ENCODE data around the gene BTD. TPM values are rescaled to one million over a fixed set of nuclear protein-coding genes. Genes with fewer than 3 reads are reported as not detected.

Gene BTD
- total RNA-seq, 2 donors from 2014 or later = 18.0 to 29.3 TPM

- Histone ChIP-seq H3K4me1 (no peaks in the 10 kb centered on the region), H3K9ac (ENCODE audit: low read depth in 2 of 2, low read length in 2 of 2) (no peak overlapping the region), H3K27ac (no peak overlapping the region)
Measured at GRCh38 chr3:15634671-15635070, 33.1 kb downstream of the BTD start.

DNA sequence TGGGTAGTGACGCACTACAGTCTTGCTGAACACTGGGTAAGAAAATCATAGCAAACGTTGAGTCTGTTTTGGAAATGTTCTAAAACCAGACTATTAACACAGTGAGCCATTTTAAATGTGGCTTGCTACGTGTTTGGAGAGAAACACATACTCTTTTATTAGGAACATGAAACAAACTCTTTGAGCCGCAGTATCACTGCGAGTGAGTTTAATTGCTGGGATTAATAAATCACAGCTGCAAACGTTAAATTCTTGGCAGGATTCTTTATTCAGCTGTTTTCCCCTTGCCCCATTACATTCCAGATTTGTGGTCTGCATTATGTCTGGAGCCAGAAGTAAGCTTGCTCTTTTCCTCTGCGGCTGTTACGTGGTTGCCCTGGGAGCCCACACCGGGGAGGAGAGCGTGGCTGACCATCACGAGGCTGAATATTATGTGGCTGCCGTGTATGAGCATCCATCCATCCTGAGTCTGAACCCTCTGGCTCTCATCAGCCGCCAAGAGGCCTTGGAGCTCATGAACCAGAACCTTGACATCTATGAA lies 33.6 kb downstream of the BTD start:
- H3K9me3 ChIP-seq = no peaks in the 10 kb centered on the region
- no peak overlapping the region for H3K4me3 ChIP-seq
- TF ChIP-seq CTCF (IDR thresholded peaks at IDR 0.05) = no peak
- no peaks in the 10 kb centered on the region for H3K4me1 ChIP-seq
- intact Hi-C loops (cut with DNase I) = loop anchor here (10.0 kb wide), 1 partner anchor 610 kb away; no protein-coding TSS in a partner anchor
- peak overlapping the region; percentile 10 for H3K27ac ChIP-seq
- H3K9ac ChIP-seq (ENCODE audit: low read depth in 2 of 2, low read length in 2 of 2) = no peak overlapping the region
- H3K36me3 ChIP-seq = no peaks in the 10 kb centered on the region
- no peaks in the 10 kb centered on the region for H3K27me3 ChIP-seq
- no peak for DNase-seq

More at GRCh38 chr3:15634671-15635070, 33.1 kb downstream of the BTD start:
- Histone ChIP-seq H3K27me3 (no peaks in the 10 kb centered on the region), H3K36me3 (no peaks in the 10 kb centered on the region), H3K4me3 (no peak overlapping the region), H3K9me3 (no peaks in the 10 kb centered on the region)
- intact Hi-C loops (cut with DNase I) = loop anchor here (5.0 to 10.0 kb wide), 2 partner anchors 173 to 610 kb away; no protein-coding TSS in a partner anchor
- TF ChIP-seq CTCF (IDR thresholded peaks at IDR 0.05) = no peak
- DNase-seq = no peak

DNA sequence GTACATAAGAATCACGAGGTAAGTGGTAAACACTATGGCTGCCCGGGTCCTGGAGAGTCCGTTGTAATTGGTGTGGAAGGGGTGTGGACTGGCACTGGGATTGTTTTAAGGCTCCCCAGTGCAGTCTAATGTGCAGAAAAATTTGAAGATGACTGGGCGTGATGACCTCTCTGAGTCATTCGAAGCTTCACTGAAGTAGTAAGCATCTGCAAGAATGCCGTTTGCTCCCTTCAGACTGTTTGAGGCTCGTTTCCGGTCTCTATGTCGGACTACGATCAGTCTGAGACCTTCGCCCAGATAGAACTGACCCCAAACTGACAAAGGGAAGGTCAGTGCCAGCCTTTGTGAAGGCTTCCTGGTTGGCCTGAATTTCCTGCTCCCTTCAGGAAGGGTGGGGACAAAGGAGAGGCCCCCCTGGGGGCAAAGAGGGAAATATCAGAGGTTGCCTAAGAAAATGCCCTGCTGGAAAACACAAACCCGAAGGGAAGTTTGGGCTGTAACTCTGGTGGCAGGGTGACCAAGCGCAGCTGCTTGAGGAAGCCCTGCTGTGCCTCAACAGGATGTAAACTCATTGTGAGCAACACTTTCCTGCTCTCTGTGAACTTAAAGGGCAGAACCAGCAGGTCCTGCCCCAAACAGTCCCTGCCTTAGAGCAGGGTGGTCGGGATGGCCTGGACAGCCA lies 34.6 kb downstream of the BTD start:
- Histone ChIP-seq H3K27ac (peak overlapping the region; percentile 10), H3K4me3 (no peak overlapping the region), H3K36me3 (no peaks in the 10 kb centered on the region), H3K4me1 (no peaks in the 10 kb centered on the region), H3K9ac (ENCODE audit: low read depth in 2 of 2, low read length in 2 of 2) (no peak overlapping the region), H3K9me3 (no peaks in the 10 kb centered on the region), H3K27me3 (no peaks in the 10 kb centered on the region)
- no peak for TF ChIP-seq CTCF (IDR thresholded peaks at IDR 0.05)
- DNase-seq = no peak
- intact Hi-C loops (cut with DNase I) = loop anchor here (10.0 kb wide), 1 partner anchor 609 kb away; no protein-coding TSS in a partner anchor

DNA sequence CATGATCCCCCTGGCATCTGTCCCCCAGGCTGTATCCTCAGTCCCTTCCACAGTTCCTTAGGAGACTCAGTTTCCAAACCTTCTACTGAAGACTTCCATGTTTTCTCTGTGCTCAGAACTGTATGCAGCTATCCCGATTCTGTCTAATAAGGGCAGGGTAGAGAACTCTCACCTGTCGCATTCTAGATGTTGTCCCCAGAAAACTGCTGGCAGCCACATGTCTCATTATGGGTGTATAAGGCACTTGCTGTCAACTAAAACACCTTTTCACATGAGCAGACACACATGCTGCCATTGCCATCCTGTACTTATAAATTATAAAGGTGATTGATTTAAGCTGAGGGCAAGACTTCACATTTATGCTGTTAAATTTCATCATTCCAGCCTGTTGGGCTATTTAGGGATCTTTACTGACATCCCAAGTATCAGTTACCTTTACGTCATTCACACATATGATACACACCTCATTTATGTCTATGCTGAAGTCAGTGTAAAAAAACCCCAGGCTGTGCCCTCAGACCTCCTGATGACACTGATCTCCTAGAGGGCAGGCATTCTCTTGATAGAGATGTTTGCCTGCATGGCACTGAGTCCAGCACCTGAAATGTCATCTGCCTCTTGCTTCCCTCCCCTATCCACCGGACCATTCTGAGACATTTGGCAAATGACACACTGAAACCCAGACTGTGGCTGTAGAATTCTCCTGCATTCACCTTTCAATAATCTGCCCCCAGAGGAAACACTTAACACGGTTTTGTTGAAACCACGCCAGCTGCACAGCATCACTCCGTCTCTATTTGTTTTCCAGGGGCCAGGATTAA lies 35.8 kb downstream of the BTD start:
- Histone ChIP-seq H3K27me3 (no peaks in the 10 kb centered on the region), H3K9ac (ENCODE audit: low read depth in 2 of 2, low read length in 2 of 2) (no peak overlapping the region), H3K36me3 (no peaks in the 10 kb centered on the region), H3K4me1 (no peaks in the 10 kb centered on the region), H3K9me3 (no peaks in the 10 kb centered on the region), H3K4me3 (no peak overlapping the region), H3K27ac (peak overlapping the region; percentile 10)
- intact Hi-C loops (cut with DNase I) = loop anchor here (10.0 kb wide), 1 partner anchor 607 kb away; no protein-coding TSS in a partner anchor
- no peak for DNase-seq
- no peak for TF ChIP-seq CTCF (IDR thresholded peaks at IDR 0.05)

DNA sequence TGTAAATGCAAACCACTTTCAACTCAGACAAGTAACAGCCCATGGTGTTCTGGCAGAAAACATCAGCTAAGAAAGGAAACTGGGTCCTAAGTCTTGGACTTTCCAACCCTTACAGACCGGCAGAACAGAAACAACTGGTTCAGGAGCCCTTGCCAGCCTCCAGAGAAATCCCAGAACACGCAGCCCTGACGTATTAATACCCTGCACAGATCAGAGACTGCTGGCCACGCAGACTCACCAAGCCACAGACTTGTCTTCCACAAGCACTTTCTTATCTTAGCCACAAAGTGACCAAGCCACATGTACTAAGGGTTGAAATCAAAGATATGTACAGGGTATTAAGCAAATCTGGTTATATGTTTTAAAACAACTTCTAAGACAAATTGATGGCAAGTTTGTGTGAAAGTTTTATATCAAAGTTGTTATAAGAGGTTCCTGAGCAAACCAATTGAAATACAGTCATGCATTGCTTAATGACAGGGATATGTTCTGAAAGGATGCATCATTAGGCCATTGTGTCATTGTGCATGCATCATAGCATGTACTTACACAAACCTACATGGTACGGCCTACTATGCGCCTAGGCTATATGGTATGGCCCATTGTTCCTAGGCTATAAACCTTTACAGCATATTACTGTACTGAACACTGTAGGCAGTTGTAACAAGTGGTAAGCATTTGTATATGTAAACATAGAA lies 36.8 kb downstream of the BTD start:
- H3K9ac ChIP-seq (ENCODE audit: low read depth in 2 of 2, low read length in 2 of 2) = no peak overlapping the region
- no peaks in the 10 kb centered on the region for H3K9me3 ChIP-seq
- H3K4me3 ChIP-seq = no peak overlapping the region
- H3K27me3 ChIP-seq = no peaks in the 10 kb centered on the region
- intact Hi-C loops (cut with DNase I) = loop anchor here (10.0 kb wide), 1 partner anchor 606 kb away; no protein-coding TSS in a partner anchor
- H3K4me1 ChIP-seq = no peaks in the 10 kb centered on the region
- TF ChIP-seq CTCF (IDR thresholded peaks at IDR 0.05) = no peak
- no peak for DNase-seq
- H3K27ac ChIP-seq = no peak overlapping the region
- no peaks in the 10 kb centered on the region for H3K36me3 ChIP-seq

Data from colonic mucosa (tissue), 4 donors.